Stimulated activated CD8-positive, alpha-beta memory T cell treated with anti-CD3 and anti-CD28 coated beads, Interleukin-4, amount 100 ng/mL, for 48 hours (primary cell): Measurements from ENCODE around the gene CKB.

Source experiments
- DNase-seq: peaks from one replicate; pipeline ENCODE4 v3.0.0-alpha.2; 2020

The CKB gene

GRCh38 chr14:103483600-103483999, 39.0 kb downstream of the CKB start:
- DNase-seq: no peak

GRCh38 chr14:103480595-103480994, 42.0 kb downstream of the CKB start:
- DNase-seq: no peak

- no peak for DNase-seq
Observed at GRCh38 chr14:103476631-103477030, 46.0 kb downstream of the CKB start.

- DNase-seq: no peak
Observed at GRCh38 chr14:103476065-103476464, 46.6 kb downstream of the CKB start.

GRCh38 chr14:103474893-103475292, 47.7 kb downstream of the CKB start:
- no peak for DNase-seq

- DNase-seq: no peak
Observed at GRCh38 chr14:103472939-103473338, 49.7 kb downstream of the CKB start.
